ENCODE results near the gene TSHZ2.
"Not testable (repeated sequence)": the region's sequence is repeated elsewhere in the genome, so short reads cannot be mapped to it uniquely, and the experiment has no call there.

The TSHZ2 gene

GRCh38 chr20:53510704-53511103 lies 538.5 kb downstream of the TSHZ2 start:
- no peak for DNase-seq (ENCODE audit: low spot score)

DNA sequence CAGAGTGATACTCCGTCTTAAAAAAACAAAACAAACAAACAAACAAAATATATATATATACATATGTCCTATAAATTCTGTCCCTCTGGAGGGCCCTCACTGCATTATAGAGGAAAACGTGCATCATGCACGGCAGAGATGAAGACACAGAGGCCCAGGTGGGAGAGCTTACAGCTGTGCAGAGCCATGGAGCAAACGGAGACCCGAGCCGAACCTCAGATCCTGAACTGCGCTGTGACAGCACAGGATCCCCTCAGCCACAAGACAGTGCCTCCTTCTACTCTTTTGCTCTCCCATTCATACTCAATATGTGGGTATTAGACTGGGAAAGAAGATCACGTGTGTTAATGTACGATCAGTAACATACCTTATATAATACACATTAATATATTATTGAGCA lies 539.9 kb downstream of the TSHZ2 start:
- DNase-seq (ENCODE audit: low spot score): no peak

DNA sequence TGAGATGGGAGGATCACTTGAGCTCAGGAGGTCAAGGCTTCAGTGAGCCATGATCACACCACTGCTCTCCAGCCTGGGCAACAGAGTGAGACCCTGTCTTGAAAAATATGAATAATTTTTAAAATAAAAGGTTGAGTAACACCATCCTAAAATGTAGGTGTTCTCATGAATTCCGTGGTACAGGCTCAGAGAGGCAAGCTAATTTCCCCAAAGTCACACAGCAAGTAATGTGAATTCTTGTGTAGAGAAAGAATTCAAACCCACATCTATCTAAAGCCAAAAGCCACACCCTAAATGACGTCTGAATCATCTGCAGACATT lies 541.0 kb downstream of the TSHZ2 start:
- no peak for DNase-seq (ENCODE audit: low spot score)

- DNase-seq (ENCODE audit: low spot score): no peak
Measured at GRCh38 chr20:53513489-53514298, 541.5 kb downstream of the TSHZ2 start.

DNA sequence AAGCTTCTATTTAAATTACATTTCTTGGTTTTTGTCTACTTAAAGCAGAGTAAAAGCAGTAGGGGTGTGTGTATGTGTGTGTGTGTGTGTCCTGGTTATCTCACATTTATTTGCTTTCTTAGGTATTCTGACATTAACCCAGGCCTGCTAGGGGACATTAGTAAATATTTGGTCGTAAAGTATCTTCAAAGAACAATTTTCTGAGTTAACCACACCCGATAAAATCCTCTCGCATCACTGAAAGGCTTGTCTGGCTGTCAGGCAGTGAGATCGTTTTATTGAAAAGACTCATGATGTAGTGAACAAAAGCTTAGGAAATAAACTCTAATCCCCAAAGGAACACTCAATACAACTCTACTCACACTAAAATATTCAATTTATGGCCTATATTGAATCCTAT lies 543.6 kb downstream of the TSHZ2 start:
- no peak for DNase-seq (ENCODE audit: low spot score)

- no peak for DNase-seq (ENCODE audit: low spot score)
Measured at GRCh38 chr20:53517146-53517545, 545.0 kb downstream of the TSHZ2 start.

GRCh38 chr20:53521421-53521820 lies 549.3 kb downstream of the TSHZ2 start:
- not testable (repeated sequence) for DNase-seq (ENCODE audit: low spot score)

- no peak for DNase-seq (ENCODE audit: low spot score)
Measured at GRCh38 chr20:53522026-53522425, 549.9 kb downstream of the TSHZ2 start.

GRCh38 chr20:53522696-53523095 lies 550.5 kb downstream of the TSHZ2 start:
- no peak for DNase-seq (ENCODE audit: low spot score)

DNA sequence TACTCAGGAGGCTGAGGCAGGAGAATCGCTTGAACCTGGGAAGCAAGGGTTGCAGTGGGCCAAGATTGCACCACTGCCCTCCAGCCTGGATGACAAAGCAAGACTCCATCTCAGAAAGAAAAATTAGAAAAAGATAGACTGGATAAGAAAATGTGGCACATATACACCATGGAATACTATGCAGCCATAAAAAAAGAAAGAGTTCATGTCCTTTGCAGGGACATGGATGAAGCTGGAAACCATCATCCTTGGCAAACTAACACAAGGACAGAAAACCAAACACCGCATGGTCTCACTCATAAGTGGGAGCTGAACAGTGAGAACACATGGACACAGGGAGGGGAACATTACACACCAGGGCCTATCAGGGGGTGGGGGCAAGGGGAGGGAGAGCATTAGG lies 551.5 kb downstream of the TSHZ2 start:
- not testable (repeated sequence) for DNase-seq (ENCODE audit: low spot score)

DNA sequence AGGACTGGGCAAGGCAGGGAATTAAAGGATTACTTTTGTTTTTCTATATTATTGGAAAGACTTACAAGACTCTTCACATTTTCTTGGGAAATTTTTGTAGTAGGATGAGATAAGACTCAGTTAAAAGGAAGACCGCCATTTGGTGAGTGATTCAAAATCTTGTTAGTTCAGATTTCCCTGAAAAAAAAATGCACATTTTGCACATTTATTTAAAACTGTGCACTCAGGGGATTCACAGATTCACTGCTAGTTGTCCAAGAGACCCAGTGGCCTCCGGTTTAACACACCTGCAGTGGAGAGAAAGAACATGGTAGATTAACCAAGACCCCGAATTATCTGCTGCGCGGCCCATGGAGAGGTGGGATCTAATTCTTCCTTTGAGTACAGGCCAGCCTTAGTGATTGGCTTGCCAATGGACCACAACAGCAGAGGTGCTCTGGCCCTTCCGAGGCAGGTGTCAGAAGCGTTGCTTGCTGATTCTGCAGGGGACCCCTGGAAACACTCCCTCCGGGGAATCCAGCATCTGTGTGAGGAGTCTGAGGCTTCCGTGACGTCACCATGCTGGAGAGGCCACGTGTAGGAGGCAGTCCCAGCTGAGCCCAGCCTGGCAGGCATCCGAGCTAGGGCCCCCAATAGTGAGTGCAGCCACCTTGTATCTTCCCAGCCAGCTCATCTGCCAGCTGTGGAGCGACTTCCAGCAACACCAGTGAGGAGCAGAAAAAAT lies 552.6 kb downstream of the TSHZ2 start:
- DNase-seq (ENCODE audit: low spot score): no peak

DNA sequence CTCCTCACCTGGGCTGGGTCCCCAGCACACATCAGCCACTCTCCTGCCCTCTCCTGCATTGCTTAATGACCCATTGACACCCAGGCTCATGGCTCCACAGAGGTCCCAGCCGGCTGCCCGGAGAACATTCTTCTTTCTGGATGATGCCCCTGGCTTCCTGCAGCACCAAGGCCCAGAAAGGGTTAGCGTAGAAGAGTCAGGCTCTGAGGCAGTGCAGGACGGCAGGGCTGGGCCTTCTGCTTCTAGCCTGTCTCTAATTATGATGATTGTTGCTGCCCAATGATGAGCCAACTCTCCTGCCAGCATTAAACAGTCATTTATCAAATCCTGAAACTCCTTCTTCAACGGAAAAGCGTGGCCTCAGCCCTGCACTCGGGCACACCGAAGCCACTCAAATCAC lies 555.0 kb downstream of the TSHZ2 start:
- no peak for DNase-seq (ENCODE audit: low spot score)

DNA sequence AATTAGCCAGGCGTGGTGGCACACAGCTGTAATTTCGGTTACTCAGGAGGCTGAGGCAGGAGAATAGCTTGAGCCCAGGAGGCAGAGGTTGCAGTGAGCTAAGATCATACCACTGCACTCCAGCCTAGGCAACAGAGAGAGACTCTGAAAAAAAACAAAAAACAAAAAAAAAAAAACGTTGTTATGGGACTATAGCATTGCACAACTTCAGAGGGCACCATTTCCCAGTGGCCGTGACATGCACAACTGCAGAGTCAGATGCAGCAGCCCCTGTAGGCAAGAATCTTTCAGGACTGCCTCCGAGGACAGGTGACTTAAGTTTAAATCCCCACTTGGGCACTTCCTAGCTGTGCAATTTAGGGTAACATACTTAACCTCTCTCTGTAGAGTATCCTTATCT lies 557.5 kb downstream of the TSHZ2 start:
- no peak for DNase-seq (ENCODE audit: low spot score)

GRCh38 chr20:53530440-53530839 lies 558.3 kb downstream of the TSHZ2 start:
- no peak for DNase-seq (ENCODE audit: low spot score)

DNA sequence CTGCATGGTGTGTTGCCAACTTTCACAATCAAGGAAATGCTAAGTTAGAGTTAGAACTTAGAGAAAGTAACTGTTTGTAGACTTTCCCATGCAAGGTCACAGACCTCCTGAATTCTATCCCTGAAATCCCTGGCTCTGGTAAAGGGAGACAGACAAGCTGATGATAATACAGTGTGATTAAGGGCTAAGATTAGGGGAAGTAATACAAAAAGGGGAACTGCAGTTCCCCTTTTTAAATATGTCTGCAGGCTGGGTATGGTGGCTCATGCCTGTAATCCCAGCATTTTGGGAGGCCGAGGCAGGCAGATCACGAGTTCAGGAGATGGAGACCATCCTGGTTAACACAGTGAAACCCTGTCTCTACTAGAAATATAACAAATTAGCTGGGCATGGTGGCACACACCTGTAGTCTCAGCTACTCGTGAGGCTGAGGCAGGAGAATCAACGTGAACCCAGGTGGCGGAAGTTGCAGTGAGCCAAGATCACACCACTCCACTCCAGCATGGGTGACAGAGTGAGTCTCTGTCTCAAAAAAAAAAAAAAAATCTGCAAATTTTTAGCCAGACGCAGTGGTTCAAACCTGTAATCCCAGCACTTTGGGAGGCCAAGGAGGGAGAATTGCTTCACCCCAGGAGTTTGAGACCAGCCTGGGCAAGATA lies 560.6 kb downstream of the TSHZ2 start:
- not testable (repeated sequence) for DNase-seq (ENCODE audit: low spot score)

DNA sequence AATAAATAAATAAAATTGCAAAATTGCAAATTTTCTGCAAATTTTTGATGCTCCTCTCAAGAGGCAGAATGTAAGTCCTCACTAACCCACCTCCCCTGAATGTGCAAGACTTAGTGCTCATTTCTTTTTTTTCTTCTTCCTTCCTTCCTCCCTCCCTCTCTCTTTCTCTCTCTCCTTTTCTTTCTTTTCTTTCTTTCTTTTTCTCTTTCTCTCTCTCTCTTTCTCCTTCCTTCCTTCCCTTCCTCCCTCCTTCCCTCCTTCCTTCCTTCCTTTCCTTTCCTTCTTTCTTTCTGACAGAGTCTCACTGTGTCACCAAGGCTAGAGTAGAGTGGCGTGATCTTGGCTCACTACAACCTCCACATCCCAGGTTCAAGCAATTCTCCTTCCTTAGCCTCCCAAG lies 561.3 kb downstream of the TSHZ2 start:
- DNase-seq (ENCODE audit: low spot score): no peak

- DNase-seq (ENCODE audit: low spot score): no peak
Measured at GRCh38 chr20:53534037-53534436, 561.9 kb downstream of the TSHZ2 start.

DNA sequence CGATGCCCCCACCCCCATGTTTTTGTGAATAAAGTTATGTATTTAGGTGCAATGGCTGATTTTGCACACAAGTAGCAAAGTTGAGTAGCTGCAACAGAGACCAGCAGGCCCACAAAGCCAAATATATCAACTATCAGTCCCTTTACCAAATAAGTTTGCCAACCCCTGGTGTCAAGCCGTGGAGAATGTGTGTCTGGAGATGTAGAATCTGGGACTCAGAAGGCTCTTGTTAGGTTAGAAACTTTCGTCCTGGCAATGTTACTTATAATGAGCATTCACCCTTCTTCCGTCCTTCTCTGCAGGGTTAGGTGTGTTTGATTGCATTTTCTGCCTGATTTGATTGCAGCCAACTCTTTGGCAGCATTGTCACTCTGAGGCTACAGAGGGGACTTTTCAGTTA lies 563.7 kb downstream of the TSHZ2 start:
- DNase-seq (ENCODE audit: low spot score): no peak

- DNase-seq (ENCODE audit: low spot score): not testable (repeated sequence)
Measured at GRCh38 chr20:53536382-53536781, 564.2 kb downstream of the TSHZ2 start.

GRCh38 chr20:53539516-53539915 lies 567.4 kb downstream of the TSHZ2 start:
- no peak for DNase-seq (ENCODE audit: low spot score)
